ENCODE results near the gene ZBED4.

DNA sequence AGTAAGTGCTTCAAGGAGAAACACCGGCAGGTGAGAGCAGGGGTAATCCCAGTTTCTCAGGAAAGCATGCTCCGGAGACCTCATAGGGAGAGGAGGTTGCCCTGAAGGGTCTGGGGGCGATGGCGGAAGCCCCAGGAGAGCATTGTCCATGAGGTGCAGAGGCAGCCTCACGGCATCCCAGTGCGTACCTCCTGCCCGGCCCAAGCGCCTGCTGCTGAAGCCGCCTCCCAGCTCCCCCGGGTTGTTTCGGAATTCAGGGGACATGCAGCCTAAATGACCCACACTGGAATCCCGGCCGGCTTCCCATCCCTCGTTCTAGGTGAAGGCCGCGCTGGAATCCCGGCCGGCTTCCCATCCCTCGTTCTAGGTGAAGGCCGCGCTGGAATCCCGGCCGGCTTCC, 2.7 kb downstream of the ZBED4 start:
- TF ChIP-seq CTCF (IDR thresholded peaks at IDR 0.05 in 8 of 11, conservative IDR thresholded peaks at IDR 0.05 in 3 of 11) (no peak), POLR2AphosphoS5 (IDR thresholded peaks at IDR 0.05) (peak in 1 of 3 donors; percentile 12), POLR2A (IDR thresholded peaks at IDR 0.05) (no peak)

All from spleen (tissue), 7 donors.